NCI-H2227 treated with DMSO at 0.1 percent for 48 hours (cell line): ENCODE data around the gene SORCS2.
A peak's percentile ranks its signal among the peaks of the same experiment; 100 is the strongest.

Experiments used
- DNase-seq: peaks from one replicate; lab custom pipeline; 2025; lab: John Stamatoyannopoulos, UW

Gene SORCS2

GRCh38 chr4:7654550-7655445 is 462.5 kb downstream of the SORCS2 start:
- no peak for DNase-seq

- peak; percentile 58 for DNase-seq
Measured at GRCh38 chr4:7655511-7656243, 463.3 kb downstream of the SORCS2 start.

GRCh38 chr4:7656244-7656800 is 464.0 kb downstream of the SORCS2 start:
- no peak for DNase-seq

GRCh38 chr4:7657545-7658297 is 465.4 kb downstream of the SORCS2 start:
- no peak for DNase-seq

GRCh38 chr4:7658341-7659204 is 466.2 kb downstream of the SORCS2 start:
- no peak for DNase-seq

GRCh38 chr4:7659429-7660175 is 467.3 kb downstream of the SORCS2 start:
- no peak for DNase-seq

GRCh38 chr4:7660176-7661039 is 468.1 kb downstream of the SORCS2 start:
- DNase-seq = no peak

GRCh38 chr4:7661066-7661748 is 468.9 kb downstream of the SORCS2 start:
- DNase-seq = no peak

GRCh38 chr4:7661846-7662506 is 469.6 kb downstream of the SORCS2 start:
- DNase-seq = no peak

- DNase-seq = no peak
Measured at GRCh38 chr4:7662507-7662846, 470.1 kb downstream of the SORCS2 start.

GRCh38 chr4:7663075-7663541 is 470.8 kb downstream of the SORCS2 start:
- no peak for DNase-seq

GRCh38 chr4:7664106-7664505 is 471.8 kb downstream of the SORCS2 start:
- DNase-seq = no peak

- no peak for DNase-seq
Measured at GRCh38 chr4:7665321-7665720, 473.0 kb downstream of the SORCS2 start.

GRCh38 chr4:7666011-7666410 is 473.7 kb downstream of the SORCS2 start:
- DNase-seq = no peak

GRCh38 chr4:7666744-7667143 is 474.4 kb downstream of the SORCS2 start:
- no peak for DNase-seq

GRCh38 chr4:7668271-7668670 is 475.9 kb downstream of the SORCS2 start:
- no peak for DNase-seq

- no peak for DNase-seq
Measured at GRCh38 chr4:7668826-7669225, 476.5 kb downstream of the SORCS2 start.

- DNase-seq = no peak
Measured at GRCh38 chr4:7672601-7673000, 480.3 kb downstream of the SORCS2 start.
